OCI-LY7 (cell line): ENCODE measurements around the gene METTL27.

Experiments used
- CTCF ChIP-seq: fragments of 200-600 bp; sonication (generic); conservative IDR thresholded peaks from 2 replicates; pipeline ENCODE4 v1.5.1; 2014; ENCODE audit warnings: mild to moderate bottlenecking, antibody characterized with exemption, low read length, moderate library complexity, mixed read lengths
- EZH2phosphoT487 ChIP-seq: fragments of 200-600 bp; sonication (generic); IDR thresholded peaks from 2 replicates; pipeline ENCODE4 v1.6.1; 2018; ENCODE audit warnings: low read depth, borderline replicate concordance, mild to moderate bottlenecking, mixed run types, antibody characterized with exemption, low read length, moderate library complexity, mixed read lengths

DNA sequence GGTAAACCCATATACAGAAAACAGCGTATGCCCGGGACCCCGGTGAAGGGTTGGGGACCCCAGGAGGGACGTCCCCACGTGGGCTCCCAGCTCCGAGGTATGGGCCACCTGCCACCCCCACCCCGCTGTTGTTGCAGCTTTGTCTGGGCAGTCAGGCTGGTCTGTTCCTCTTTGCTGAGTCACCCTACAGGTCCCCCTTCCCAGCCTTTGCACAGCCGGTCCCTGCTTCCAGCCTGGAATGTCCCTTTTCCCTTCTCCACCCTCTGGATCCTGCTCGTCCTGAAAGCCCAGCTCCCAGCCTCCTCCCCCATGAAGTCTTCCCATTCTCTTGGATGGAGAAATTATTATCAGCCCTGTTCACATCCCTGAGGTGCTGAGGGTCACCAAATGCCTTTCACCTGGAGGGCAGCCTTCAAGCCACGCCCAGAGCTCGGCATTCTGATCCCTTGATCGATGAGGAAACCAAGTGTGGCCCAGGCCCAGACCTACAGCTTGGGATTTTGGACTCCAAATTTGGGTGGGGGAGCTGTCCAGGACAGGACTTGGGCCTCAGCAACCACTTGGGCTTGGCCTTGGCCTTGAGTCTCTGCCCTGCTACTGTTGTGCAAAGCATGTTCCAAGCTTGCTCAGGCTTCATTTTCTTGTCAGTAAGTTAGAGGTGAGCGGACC lies 8.9 kb downstream of the METTL27 start:
- no peak for TF ChIP-seq CTCF
- no peak for TF ChIP-seq EZH2phosphoT487
